Activated CD4-positive, CD25-positive, alpha-beta regulatory T cell treated with anti-CD3 and anti-CD28 coated beads, Interleukin-2, amount 50 U/mL, for 72 hours (primary cell): ENCODE results near the gene SPEF2.
"Not testable (repeated sequence)": the region's sequence is repeated elsewhere in the genome, so short reads cannot be mapped to it uniquely, and the experiment has no call there.

Source experiments
- DNase-seq: peaks from one replicate; pipeline ENCODE4 v3.0.0; 2021

Gene SPEF2

GRCh38 chr5:35656721-35657120, 39.1 kb downstream of the SPEF2 start:
- DNase-seq, result no peak

GRCh38 chr5:35657877-35658276, 40.2 kb downstream of the SPEF2 start:
- no peak for DNase-seq

- no peak for DNase-seq
These were observed 41.9 kb downstream of the SPEF2 start for GRCh38 chr5:35659556-35659955.

- no peak for DNase-seq
These were observed 42.8 kb downstream of the SPEF2 start for GRCh38 chr5:35660451-35660850.

GRCh38 chr5:35664584-35664983, 46.9 kb downstream of the SPEF2 start:
- DNase-seq, result no peak

- no peak for DNase-seq
These were observed 47.4 kb downstream of the SPEF2 start for GRCh38 chr5:35665096-35665495.

GRCh38 chr5:35668319-35668718, 50.7 kb downstream of the SPEF2 start:
- DNase-seq, result no peak

- no peak for DNase-seq
These were observed 51.1 kb downstream of the SPEF2 start for GRCh38 chr5:35668794-35669193.

- no peak for DNase-seq
These were observed 54.1 kb downstream of the SPEF2 start for GRCh38 chr5:35671541-35672295.

- not testable (repeated sequence) for DNase-seq
These were observed 54.6 kb downstream of the SPEF2 start for GRCh38 chr5:35672296-35672655.

GRCh38 chr5:35672995-35673394, 55.3 kb downstream of the SPEF2 start:
- no peak for DNase-seq

GRCh38 chr5:35674049-35674448, 56.4 kb downstream of the SPEF2 start:
- no peak for DNase-seq

GRCh38 chr5:35675392-35675791, 57.7 kb downstream of the SPEF2 start:
- no peak for DNase-seq

- DNase-seq, result no peak
These were observed 60.2 kb downstream of the SPEF2 start for GRCh38 chr5:35677878-35678277.

GRCh38 chr5:35678661-35679060, 61.0 kb downstream of the SPEF2 start:
- no peak for DNase-seq

GRCh38 chr5:35679357-35679756, 61.7 kb downstream of the SPEF2 start:
- no peak for DNase-seq

- DNase-seq, result no peak
These were observed 64.2 kb downstream of the SPEF2 start for GRCh38 chr5:35681911-35682310.

GRCh38 chr5:35683466-35683865, 65.8 kb downstream of the SPEF2 start:
- no peak for DNase-seq

GRCh38 chr5:35685161-35685560, 67.5 kb downstream of the SPEF2 start:
- DNase-seq, result no peak

GRCh38 chr5:35687961-35688360, 70.3 kb downstream of the SPEF2 start:
- DNase-seq, result no peak

GRCh38 chr5:35694481-35694880, 76.8 kb downstream of the SPEF2 start:
- DNase-seq, result no peak

- no peak for DNase-seq
These were observed 80.6 kb downstream of the SPEF2 start for GRCh38 chr5:35698047-35698808.

- DNase-seq, result no peak
These were observed 90.0 kb downstream of the SPEF2 start for GRCh38 chr5:35707659-35708058.

GRCh38 chr5:35709688-35710087, 92.0 kb downstream of the SPEF2 start:
- no peak for DNase-seq

- no peak for DNase-seq
These were observed 100.1 kb downstream of the SPEF2 start for GRCh38 chr5:35717718-35718117.
